HG03103 (cell line): ENCODE results near the gene CDCP2.

Experiments used
- ATAC-seq: cut with Tn5 transposase; IDR thresholded peaks from one replicate; pipeline ENCODE4 v1.9.1; 2021; ENCODE audit warnings: low read depth; ENCODE audit not compliant: unreplicated experiment

Gene CDCP2

GRCh38 chr1:54152696-54153095 lies at the start of gene CDCP2:
TSS of gene CDCP2 (minus strand) at chr1:54153000. CDS start at chr1:54152922, 78 bp downstream.
- ATAC-seq, result no peak

- ATAC-seq, result peak; percentile 12
Measured at GRCh38 chr1:54200519-54200997, 47.8 kb upstream of the CDCP2 start.

- peak; percentile 92 for ATAC-seq
Measured at GRCh38 chr1:54199765-54200518, 47.1 kb upstream of the CDCP2 start, which contains the start of the genes CYB5RL and MRPL37. TSS of gene CYB5RL (minus strand) at chr1:54200030. CDS start at chr1:54195616, 4,414 bp downstream. TSS of gene MRPL37 (plus strand) at chr1:54200167. CDS start at chr1:54200244, 77 bp downstream.

GRCh38 chr1:54199151-54199764 lies 46.5 kb upstream of the CDCP2 start:
- ATAC-seq, result no peak

- ATAC-seq, result no peak
Measured at GRCh38 chr1:54193453-54193852, 40.7 kb upstream of the CDCP2 start.

- ATAC-seq, result no peak
Measured at GRCh38 chr1:54191525-54191924, 38.7 kb upstream of the CDCP2 start.

GRCh38 chr1:54190526-54190925 lies 37.7 kb upstream of the CDCP2 start:
- ATAC-seq, result no peak

- ATAC-seq, result no peak
Measured at GRCh38 chr1:54188291-54188690, 35.5 kb upstream of the CDCP2 start.

GRCh38 chr1:54186056-54186455 lies 33.3 kb upstream of the CDCP2 start:
- no peak for ATAC-seq

GRCh38 chr1:54180701-54181360 lies 28.0 kb upstream of the CDCP2 start:
- no peak for ATAC-seq

- ATAC-seq, result no peak
Measured at GRCh38 chr1:54178296-54179070, 25.7 kb upstream of the CDCP2 start.

- no peak for ATAC-seq
Measured at GRCh38 chr1:54177726-54178125, 24.9 kb upstream of the CDCP2 start.

- no peak for ATAC-seq
Measured at GRCh38 chr1:54176621-54177327, 24.0 kb upstream of the CDCP2 start.

- no peak for ATAC-seq
Measured at GRCh38 chr1:54174106-54174505, 21.3 kb upstream of the CDCP2 start.

- ATAC-seq, result no peak
Measured at GRCh38 chr1:54173681-54174080, 20.9 kb upstream of the CDCP2 start.

GRCh38 chr1:54172614-54173599 lies 20.1 kb upstream of the CDCP2 start:
- ATAC-seq, result no peak

GRCh38 chr1:54171606-54172005 lies 18.8 kb upstream of the CDCP2 start:
- ATAC-seq, result no peak

- no peak for ATAC-seq
Measured at GRCh38 chr1:54171016-54171415, 18.2 kb upstream of the CDCP2 start.

GRCh38 chr1:54169068-54169467 lies 16.3 kb upstream of the CDCP2 start:
- no peak for ATAC-seq
